Ishikawa (cell line): ENCODE measurements around the gene CDC42BPA.

Experiments used
- EGR1 ChIP-seq: IDR thresholded peaks from 2 replicates; pipeline ENCODE4 v1.6.1; 2012
- EP300 ChIP-seq: IDR thresholded peaks from 2 replicates; pipeline ENCODE4 v1.6.1; 2012; ENCODE audit warnings: borderline replicate concordance
- RAD21 ChIP-seq: IDR thresholded peaks from 2 replicates; pipeline ENCODE4 v1.6.1; 2012; ENCODE audit warnings: low read depth
- TAF1 ChIP-seq: IDR thresholded peaks from 2 replicates; pipeline ENCODE4 v1.6.1; 2012; ENCODE audit warnings: low read depth, mild to moderate bottlenecking
- TCF12 ChIP-seq: IDR thresholded peaks from 2 replicates; pipeline ENCODE4 v1.6.1; 2012; ENCODE audit warnings: low read depth
- TF ChIP-seq, protein P1 (sequence below): IDR thresholded peaks from 2 replicates; pipeline ENCODE4 v1.6.1; 2012; ENCODE audit warnings: low read depth, mild to moderate bottlenecking
- TF ChIP-seq, protein P2 (sequence below): IDR thresholded peaks from 2 replicates; pipeline ENCODE4 v1.6.1; 2012

DNA sequence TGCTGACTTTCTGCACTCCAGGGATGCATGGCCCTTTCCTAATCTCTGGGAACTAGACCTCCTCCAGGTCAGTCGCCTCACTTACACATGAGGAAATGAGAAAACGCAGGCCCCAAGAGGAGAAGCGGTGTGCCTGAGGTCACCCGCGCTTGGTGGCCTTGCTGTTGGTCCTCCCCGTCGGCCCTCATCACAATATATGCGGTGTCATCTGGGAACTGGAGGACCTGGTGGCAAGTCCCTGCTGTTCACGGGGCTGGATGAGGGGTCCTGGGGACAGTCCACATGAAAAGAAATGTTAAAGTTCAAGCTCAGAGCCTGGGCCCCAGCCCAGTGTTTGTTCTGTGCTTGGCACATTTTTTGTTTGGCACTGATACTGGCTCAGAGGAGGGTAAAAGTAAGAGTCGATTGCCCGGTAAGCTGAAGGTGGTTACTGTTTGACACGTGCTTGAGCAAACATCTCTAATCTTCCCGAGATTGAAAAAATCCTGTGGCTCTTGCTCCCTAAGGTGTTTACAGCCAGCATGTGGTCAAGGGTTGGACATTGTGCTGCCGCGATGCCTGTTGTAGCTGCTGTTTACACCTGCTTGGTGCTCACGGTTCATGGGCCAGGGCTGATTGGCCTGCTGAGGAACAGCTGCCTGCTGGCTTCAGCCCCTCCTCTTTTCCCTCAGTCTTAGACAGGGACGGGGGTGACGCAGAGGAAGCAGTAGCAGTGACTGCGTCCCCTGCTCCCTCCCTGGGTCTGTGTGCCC is 373.0 kb downstream of the CDC42BPA start:
- TF ChIP-seq, protein P1, sequence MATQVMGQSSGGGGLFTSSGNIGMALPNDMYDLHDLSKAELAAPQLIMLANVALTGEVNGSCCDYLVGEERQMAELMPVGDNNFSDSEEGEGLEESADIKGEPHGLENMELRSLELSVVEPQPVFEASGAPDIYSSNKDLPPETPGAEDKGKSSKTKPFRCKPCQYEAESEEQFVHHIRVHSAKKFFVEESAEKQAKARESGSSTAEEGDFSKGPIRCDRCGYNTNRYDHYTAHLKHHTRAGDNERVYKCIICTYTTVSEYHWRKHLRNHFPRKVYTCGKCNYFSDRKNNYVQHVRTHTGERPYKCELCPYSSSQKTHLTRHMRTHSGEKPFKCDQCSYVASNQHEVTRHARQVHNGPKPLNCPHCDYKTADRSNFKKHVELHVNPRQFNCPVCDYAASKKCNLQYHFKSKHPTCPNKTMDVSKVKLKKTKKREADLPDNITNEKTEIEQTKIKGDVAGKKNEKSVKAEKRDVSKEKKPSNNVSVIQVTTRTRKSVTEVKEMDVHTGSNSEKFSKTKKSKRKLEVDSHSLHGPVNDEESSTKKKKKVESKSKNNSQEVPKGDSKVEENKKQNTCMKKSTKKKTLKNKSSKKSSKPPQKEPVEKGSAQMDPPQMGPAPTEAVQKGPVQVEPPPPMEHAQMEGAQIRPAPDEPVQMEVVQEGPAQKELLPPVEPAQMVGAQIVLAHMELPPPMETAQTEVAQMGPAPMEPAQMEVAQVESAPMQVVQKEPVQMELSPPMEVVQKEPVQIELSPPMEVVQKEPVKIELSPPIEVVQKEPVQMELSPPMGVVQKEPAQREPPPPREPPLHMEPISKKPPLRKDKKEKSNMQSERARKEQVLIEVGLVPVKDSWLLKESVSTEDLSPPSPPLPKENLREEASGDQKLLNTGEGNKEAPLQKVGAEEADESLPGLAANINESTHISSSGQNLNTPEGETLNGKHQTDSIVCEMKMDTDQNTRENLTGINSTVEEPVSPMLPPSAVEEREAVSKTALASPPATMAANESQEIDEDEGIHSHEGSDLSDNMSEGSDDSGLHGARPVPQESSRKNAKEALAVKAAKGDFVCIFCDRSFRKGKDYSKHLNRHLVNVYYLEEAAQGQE, result no peak
- no peak for TF ChIP-seq RAD21
- TF ChIP-seq, protein P2, sequence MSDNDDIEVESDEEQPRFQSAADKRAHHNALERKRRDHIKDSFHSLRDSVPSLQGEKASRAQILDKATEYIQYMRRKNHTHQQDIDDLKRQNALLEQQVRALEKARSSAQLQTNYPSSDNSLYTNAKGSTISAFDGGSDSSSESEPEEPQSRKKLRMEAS, result no peak
- TF ChIP-seq EGR1, result no peak
- no peak for TF ChIP-seq EP300
- no peak for TF ChIP-seq TCF12
- no peak for TF ChIP-seq TAF1
